Lower leg skin (tissue), 3 donors: ENCODE data around the gene DDI2.

Experiments
- CTCF ChIP-seq, 3 donors: fragments of 450-650 bp; IDR thresholded peaks; one replicate each; pipeline ENCODE4 v1.5.1; 2016; ENCODE audit warnings: antibody characterized with exemption in 3 of 3, mild to moderate bottlenecking in 3 of 3, moderate library complexity in 2 of 3
- POLR2A ChIP-seq, 2 donors: fragments of 450-650 bp; IDR thresholded peaks; one replicate each; pipeline ENCODE4 v1.6.1; 2016 to 2017; ENCODE audit warnings: antibody characterized with exemption in 2 of 2, mild to moderate bottlenecking in 1 of 2, moderate library complexity in 1 of 2

DNA sequence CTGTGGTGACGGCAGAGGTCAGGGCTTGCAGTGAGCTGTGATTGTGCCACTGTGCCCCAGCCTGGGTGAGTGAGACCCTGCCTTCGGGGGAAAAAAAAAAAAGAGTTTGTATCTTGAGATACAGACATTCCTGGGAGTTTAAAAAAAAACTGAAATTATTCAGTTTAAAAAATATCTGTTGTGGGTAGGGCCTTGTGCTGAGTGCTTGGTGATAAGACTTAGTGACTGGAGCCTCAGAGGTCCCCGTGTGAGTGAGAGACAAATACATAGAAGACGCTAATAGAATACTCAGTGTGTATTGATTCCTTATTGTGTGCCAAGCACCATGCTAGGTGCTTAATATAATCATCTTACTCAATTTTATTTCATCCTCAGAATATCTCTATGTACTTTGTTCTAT, 22.7 kb downstream of the DDI2 start:
- TF ChIP-seq CTCF (IDR thresholded peaks at IDR 0.05) (no peak), POLR2A (IDR thresholded peaks at IDR 0.05) (no peak)
